22Rv1 (cell line): Measurements from ENCODE around the gene PRSS38.

ENCODE experiments used
- ZFX ChIP-seq: fragments of 450-650 bp; IDR thresholded peaks from 2 replicates; pipeline ENCODE4 v1.6.1; 2017; ENCODE audit warnings: antibody characterized with exemption, borderline replicate concordance
- TF ChIP-seq, protein P1 (sequence below): fragments of 450-650 bp; IDR thresholded peaks from 2 replicates; pipeline ENCODE4 v1.5.1; 2017; ENCODE audit warnings: mild to moderate bottlenecking

DNA sequence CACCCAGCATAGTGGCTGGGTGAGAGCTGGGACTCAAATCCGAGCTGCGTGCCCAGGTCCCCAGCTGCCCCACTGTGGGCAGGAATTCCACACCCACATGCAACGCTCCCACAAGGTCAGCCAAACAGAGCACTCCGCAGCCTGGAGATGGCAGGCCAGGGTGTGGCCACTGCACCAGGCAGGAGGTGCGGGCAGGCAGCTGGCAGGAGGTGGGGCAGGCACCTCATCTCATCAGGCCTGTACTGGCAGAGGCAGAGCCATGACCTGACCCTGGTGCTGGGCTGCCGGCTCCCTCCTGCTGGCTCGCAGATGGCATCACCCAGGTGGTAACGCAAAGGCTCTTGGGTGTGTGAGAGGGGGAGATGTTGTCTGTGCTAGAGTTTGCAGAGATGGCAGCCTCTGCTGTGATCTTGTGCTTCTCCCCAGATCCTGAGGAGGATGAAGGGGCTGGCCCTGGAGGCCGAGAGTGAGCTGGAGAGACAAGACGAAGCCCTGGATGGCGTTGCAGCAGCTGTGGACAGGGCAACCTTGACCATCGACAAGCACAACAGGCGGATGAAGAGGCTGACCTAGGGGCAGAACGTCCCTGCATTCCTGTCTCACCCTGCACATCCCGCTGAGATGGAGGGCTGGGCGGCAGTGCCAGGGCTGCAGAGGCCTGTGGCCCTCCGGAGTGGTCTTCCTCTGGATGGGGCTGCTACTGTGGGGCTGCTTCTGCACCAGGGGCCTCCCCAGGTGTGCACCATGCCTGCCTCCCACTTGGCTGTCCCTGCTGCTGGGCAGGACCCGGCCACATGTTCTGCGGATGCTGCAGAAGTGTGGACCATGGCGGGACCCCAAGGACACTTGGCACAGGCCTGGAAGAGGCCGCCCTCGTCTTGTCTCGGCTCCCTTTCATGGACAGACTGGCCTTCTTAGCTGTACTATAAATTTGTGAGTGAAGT is 35.1 kb upstream of the PRSS38 start:
- TF ChIP-seq, protein P1, sequence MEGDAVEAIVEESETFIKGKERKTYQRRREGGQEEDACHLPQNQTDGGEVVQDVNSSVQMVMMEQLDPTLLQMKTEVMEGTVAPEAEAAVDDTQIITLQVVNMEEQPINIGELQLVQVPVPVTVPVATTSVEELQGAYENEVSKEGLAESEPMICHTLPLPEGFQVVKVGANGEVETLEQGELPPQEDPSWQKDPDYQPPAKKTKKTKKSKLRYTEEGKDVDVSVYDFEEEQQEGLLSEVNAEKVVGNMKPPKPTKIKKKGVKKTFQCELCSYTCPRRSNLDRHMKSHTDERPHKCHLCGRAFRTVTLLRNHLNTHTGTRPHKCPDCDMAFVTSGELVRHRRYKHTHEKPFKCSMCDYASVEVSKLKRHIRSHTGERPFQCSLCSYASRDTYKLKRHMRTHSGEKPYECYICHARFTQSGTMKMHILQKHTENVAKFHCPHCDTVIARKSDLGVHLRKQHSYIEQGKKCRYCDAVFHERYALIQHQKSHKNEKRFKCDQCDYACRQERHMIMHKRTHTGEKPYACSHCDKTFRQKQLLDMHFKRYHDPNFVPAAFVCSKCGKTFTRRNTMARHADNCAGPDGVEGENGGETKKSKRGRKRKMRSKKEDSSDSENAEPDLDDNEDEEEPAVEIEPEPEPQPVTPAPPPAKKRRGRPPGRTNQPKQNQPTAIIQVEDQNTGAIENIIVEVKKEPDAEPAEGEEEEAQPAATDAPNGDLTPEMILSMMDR, result no peak
- TF ChIP-seq ZFX, result no peak
